Activated CD8-positive, alpha-beta memory T cell treated with anti-CD3 and anti-CD28 coated beads, Interleukin-2, amount 50 U/mL, for 24 hours (primary cell): ENCODE data around the gene CSPG4.
"Not testable (repeated sequence)": the region's sequence is repeated elsewhere in the genome, so short reads cannot be mapped to it uniquely, and the experiment has no call there.

Experiments used
- DNase-seq: peaks from one replicate; pipeline ENCODE4 v3.0.0-alpha.2; 2020; ENCODE audit errors: extremely low read depth

CSPG4 gene

DNA sequence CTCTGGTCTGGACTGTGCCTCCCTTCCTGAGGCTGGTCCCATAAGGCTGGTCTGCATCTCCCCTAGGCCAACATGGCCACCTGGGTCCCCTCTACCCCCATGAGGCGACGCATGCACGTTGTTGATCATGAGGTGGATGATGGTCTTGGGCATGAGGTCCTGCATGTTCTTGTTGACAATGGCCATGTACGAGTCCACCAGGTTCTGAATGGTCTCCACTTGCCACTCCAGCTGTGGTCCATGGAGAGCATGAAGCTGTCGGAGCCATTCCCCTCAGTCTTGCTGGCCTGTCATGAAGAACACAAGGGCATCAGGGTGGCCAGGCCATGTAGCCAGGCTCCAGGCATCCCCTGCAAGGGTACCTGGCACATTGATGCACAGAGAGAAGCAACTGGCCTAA, 27.1 kb upstream of the CSPG4 start:
- no peak for DNase-seq

GRCh38 chr15:75738647-75739325, 26.1 kb upstream of the CSPG4 start:
- peak; percentile 60 for DNase-seq

GRCh38 chr15:75738014-75738646, 25.5 kb upstream of the CSPG4 start:
- DNase-seq = no peak

DNA sequence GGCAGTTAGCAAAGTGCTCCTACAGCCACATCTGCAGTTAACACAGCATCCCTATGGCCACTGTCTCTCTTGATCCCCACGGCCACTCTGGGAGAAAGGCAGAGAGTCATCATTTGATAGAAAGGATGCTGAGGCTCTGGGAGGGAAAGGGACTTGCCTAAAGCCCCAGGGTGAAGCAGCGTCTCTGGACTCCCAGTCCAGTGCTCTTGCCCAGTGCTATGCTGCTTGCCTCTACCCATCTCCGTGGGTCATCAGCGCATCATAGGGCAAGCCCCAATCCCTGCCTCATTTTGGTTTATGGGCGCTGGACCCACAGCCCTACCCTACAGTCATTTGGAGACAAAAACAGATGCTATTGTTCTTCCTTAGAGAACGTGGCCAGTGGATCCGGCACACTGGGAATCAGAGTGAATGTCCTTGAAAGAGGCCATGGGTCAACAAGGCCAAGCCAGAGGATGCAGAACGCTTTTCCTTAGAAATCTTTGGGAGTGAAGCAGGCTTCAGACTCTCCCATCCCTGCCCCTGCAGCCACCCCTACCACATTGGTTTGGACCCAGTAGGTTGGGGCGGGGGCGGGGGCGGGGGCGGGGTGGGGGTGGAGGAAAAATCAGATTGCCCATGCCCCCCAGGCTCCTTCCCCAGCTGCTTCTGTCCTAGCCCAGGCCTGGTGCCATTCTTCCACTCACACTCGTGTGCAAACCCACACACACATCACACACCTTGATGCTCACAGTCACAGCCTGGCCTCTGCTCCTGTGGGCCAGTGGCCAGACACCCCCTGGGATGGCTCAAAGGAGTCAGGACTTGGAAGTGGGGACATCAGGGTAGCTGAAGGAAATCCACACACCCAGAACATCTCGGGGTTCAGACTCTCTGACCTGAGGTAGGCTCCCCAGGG, 24.7 kb upstream of the CSPG4 start:
- not testable (repeated sequence) for DNase-seq

DNA sequence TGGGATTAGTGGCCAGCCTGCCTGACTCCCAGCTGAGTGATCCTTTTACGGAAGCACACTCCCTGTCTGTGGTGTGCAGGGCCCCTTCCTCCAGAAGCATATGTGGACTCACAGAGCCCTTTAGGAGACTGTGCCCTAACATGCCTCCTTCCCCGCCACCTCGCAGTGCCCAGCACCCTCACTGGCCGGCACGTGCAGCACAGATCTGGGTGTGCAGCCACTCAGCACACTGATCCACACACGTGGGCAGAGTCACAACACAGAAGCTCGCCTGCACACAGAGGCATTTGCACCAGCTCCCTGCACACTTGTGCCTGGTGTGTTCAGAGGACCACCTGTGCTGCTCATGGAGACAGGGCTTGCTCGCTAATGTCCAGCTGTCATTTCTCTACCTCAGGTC, 23.6 kb upstream of the CSPG4 start:
- no peak for DNase-seq

- DNase-seq = not testable (repeated sequence)
Observed at GRCh38 chr15:75734861-75735760, 22.5 kb upstream of the CSPG4 start.

DNA sequence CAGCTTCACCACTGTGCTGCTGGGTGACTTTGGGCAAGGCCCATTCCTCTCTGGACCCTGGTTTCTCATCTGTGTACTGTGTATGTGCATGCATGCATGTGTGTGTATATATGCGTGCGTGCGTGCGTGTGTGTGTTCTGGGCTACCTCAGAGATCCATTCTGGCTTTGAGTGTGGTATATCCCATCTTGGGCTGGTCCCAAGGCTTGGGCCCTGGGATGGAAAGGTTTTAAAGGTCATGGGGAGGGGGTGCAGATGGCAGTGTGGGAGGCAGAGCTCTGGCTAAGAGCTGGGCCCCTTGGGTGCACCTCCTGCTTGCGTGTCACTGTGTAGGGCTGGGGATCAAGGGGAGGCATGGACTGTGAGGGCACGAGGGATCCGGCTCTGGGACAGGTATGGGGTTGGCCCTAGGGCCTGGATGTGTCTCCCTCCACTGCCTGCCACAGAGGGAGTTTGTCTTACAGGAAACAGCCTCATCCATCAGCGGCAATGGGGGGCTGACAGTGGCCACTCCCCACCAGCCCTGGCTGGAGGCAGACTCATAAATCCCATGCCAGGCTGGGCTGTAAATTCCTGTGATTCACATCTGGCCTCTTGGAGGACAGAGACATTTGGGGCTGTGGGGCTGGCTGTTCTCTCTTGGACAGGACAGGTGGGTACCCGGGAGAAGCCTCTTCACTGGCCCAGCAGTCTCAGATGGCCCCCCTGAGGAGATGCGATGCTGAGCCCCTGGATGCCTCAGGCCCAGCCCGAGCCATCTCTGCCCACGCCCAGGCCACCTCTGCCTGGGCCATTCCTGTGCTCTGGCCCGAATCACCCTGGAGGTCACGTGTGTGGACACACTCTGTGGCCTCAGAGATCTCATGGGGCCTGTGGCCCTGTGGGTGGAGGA, 21.4 kb upstream of the CSPG4 start:
- DNase-seq = no peak

DNA sequence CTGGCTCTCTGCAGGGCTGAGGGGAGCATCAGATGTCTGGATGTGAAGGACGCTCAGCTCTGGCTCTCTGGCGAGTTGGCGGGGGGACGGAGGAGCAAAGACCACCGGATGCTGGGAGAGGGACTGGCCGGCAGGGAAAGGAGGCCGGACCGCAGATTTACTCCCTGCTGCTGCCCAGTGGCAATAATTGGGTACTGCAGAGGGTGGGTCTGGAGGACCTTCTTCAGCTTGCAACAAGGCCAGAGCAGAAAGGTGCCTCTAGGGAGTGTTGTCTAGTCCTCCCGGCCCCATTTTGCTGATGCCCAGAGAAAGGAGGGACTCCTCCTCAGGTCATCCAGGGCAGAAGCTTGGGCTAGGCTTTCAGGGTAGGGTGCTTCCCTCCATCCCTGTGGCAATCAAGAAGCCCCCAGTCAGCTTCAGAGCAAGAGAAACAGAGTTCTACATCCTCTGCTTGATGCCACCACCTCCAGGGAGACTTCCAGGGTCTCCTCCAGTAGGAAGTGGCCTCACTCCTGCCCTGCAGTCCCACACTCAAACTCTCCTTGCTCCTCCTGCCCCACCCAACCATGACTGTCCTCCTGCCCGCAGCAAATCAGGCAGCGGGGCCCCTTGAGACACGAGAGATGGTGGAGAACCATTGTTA, 20.3 kb upstream of the CSPG4 start:
- no peak for DNase-seq

DNA sequence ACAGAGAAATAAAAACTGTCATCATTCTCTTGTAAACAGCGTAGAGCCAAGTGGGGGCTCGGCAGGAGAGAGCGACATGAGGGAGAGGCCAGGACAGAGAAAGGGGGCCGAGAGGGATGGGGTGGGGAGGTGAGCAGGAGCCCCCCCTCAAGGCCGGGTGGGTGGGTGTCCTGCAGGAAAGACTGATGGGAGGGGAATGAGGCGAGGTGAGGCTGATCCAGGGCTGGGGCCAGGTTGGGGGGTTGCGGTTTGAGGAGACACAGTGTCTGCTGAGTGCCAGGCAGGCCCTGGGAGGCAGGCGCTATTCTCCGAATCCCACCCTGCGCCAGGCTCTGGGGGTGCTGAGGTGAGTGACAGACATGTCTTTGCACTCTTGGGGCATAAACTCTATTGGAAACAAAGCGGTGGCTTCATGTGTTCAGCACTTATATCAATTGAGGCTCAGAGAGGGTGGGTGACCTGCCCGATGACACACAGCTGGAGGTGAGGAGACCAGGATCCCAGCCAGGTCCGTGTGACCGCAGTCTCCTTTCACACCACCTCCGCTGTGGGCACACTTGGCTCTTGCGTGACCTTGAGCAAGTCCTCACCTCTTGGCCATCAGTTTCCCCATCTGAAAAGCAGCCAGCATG, 19.6 kb upstream of the CSPG4 start:
- no peak for DNase-seq

GRCh38 chr15:75731248-75732151, 18.9 kb upstream of the CSPG4 start:
- no peak for DNase-seq

DNA sequence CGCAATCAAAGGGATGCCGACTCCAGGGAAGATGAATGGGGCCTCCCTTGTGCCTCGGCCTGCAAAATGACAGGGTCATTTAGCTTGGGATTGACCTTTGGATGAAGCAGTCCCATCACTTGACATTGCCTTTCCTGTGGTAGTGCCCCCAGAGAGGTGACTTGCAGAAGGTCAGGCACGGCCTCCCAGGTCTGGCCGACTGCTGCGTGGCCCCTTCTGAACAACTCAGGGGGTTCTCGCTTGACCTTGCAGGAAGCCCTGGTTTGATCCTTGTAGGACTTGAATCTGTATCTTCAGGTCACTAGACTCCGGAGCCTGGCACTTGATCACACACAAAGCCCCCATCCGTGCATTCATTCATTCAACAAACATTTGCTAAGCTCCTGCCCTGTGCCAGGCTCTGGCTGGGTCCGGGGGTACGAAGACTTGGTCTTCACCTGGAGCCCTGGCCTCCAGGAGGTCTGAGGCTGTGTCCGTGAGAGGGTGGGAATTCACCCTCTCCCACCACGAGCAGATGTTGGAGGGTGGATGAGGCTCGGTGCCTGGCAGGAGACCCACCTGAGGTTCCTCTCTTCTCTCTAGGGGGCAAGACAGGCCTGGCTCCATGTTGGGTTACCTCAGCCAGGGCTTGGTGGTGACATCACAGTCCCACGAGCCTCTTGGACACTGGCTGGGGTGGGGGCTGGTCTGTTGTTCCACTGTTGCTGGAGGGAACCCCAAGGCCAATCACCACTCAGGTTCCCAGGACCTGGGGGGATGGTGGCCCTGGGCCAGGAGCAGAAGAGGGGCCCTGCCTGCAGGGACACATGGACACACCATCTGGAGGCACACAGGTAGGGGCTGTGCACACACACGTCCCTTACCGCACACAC, 18.0 kb upstream of the CSPG4 start:
- not testable (repeated sequence) for DNase-seq

- DNase-seq = no peak
Observed at GRCh38 chr15:75729326-75730069, 16.9 kb upstream of the CSPG4 start.

DNA sequence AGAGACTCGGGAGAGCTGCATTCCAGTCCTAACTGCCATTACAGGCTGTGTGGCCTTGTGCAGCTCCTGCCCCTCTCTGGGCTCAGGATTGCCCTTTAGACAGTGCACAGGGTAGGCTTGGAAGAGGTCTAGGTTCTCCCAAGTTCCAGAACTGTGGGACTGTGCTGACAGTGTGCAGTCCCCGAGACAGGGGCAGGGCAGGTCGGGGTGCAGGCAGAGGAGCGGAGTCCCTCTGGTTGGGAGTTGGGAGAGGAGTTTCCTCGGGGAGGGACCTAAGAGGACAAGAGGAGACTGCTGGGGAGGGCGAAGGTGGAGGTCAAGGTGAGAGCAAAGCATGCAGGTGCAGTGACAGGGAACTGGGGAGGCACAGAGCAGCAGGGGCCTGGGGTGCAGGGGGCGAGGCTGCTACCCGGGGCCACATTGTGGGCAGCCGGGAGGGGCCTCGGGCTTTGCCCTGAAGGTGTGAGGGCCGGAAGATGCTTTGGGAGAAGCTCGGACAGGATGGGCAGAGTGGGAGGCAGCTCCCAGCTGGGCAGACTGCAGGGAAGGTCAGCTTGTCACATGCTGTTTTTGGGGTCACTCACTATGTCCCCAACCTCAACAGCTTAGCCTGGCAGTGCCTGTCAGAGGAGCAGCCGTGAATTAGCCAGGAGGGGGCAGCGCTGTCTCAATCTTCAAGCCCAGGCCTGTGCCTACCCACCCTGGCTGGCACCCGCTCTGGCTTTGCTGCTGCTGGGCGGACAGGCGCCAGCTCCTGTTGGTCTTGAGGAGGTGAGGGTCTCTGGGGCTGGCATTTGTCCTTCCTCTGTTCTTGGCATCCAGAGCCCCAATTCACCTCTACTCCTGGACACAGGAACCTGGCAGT, 15.4 kb upstream of the CSPG4 start:
- no peak for DNase-seq

- DNase-seq = no peak
Observed at GRCh38 chr15:75727031-75727531, 14.4 kb upstream of the CSPG4 start.

GRCh38 chr15:75725719-75726607, 13.3 kb upstream of the CSPG4 start:
- no peak for DNase-seq
